ENCODE results near the gene PLXNA1. TPM values are rescaled to one million over a fixed set of nuclear protein-coding genes. Genes with fewer than 3 reads are reported as not detected.

PLXNA1 gene
- total and polyA plus RNA-seq, 9 of the 15 experiments (the other 6 are each of a cell fraction or from before 2014, with no cell fraction given) = 0.23 to 59.9 (median 16.8) TPM

DNA sequence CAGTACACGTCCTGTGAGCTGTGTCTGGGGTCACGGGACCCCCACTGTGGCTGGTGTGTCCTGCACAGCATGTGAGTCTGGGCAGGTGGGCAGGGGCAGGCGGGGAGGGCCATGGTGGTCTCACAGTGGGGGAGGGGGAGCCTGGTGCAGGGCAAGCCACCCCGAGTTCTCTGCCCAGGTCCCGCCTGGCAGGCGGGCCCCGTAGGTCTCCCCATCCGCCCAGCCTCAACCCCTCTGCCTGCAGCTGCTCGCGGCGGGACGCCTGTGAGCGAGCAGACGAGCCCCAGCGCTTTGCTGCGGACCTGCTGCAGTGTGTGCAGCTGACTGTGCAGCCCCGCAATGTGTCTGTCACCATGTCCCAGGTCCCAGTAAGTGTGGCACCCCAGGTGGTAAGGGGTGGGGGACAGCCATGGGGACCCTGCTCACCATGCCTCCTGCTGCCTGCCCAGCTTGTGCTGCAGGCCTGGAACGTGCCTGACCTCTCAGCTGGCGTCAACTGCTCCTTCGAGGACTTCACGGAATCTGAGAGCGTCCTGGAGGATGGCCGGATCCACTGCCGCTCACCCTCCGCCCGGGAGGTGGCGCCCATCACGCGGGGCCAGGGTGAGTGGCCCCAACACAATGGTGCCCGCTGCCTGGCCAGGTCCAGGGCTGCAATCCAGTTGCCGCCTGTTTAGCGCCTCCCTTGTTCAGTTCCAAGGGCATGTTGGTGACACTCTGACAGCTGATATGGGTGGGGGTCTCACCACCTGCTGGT is 21.9 kb downstream of the PLXNA1 start:
- no peaks in the 10 kb centered on the region for H3K9me1 ChIP-seq (ENCODE audit: control insufficient read depth, insufficient read depth, low read length)
- WGBS (ENCODE audit: insufficient coverage, low coverage, missing lambda C conversion rate) = 96% methylated on average over 16 of the region's 32 CpGs
- no peak for TF ChIP-seq ZNF354B (CRISPR knock-in tag; IDR thresholded peaks at IDR 0.05)
- TF ChIP-seq IRF2 (CRISPR knock-in tag; IDR thresholded peaks at IDR 0.05) = no peak
- TF ChIP-seq MAFF (IDR thresholded peaks at IDR 0.05; ENCODE audit: low read length) = no peak
- TF ChIP-seq BCL6 (CRISPR knock-in tag; IDR thresholded peaks at IDR 0.05) = no peak
- TF ChIP-seq ZFP91 (CRISPR knock-in tag; IDR thresholded peaks at IDR 0.05) = no peak
- TF ChIP-seq POLR2G (IDR thresholded peaks at IDR 0.05; ENCODE audit: low read depth, low read length) = 0 out of 2 replicates have a peak, but pooled peaks have one; percentile 40
- TF ChIP-seq CHD2 (IDR thresholded peaks at IDR 0.05; ENCODE audit: low read depth, low read length) = no peak
- H3K27me3 ChIP-seq (ENCODE audit: control insufficient read depth in 2 of 2, insufficient read depth in 2 of 2, low read length in 2 of 2) = no peaks in the 10 kb centered on the region
- H2AFZ ChIP-seq (ENCODE audit: low read depth, low read length) = no peak overlapping the region
- H3K9me3 ChIP-seq (replicated peaks; ENCODE audit: control insufficient read depth, insufficient read depth, low read depth, low read length) = no peaks in the 10 kb centered on the region
- peaks cover 29% of the 10 kb centered on the region; the same call in 2 of the 3 replicates for H3K36me3 ChIP-seq (ENCODE audit: control insufficient read depth, insufficient read depth, low read length)
- DNase-seq (ENCODE audit: extremely low read depth in 1 of 4, low spot score in 3 of 4) = no peak
- H4K20me1 ChIP-seq (replicated peaks; ENCODE audit: control insufficient read depth, insufficient read depth, low read length) = peaks cover 8% of the 10 kb centered on the region; the same call in 1 of the 2 replicates
- intact Hi-C loops (cut with micrococcal nuclease) = no loop called here
- ATAC-seq = no peak
- H3K4me3 ChIP-seq = no peak overlapping the region
- ChIA-PET POLR2A (no interaction called here), CTCF (ENCODE audit: low intra/inter-chr PET ratio) (no interaction called here)
- peaks cover 0 to 22% of the 10 kb centered on the region in 2 experiments; a peak in 2 of 5 replicates for H3K4me1 ChIP-seq (replicated peaks in 1 of 2; ENCODE audit: control insufficient read depth in 2 of 2, insufficient read depth in 2 of 2, low read length in 2 of 2)
- BruUV-seq (replicated peaks) = no TSS peak
- H3K27ac ChIP-seq (ENCODE audit: extremely low read depth, low read depth, low read length) = no peak overlapping the region
- in situ Hi-C loops (cut with MboI) = no loop called here
- no peak overlapping the region; a peak in 1 of 4 replicates for H3K9ac ChIP-seq (ENCODE audit: insufficient read depth in 1 of 2, low read depth in 2 of 2, low read length in 2 of 2)
- peaks cover 4% of the 10 kb centered on the region; the same call in 1 of the 3 replicates for H3K79me2 ChIP-seq (ENCODE audit: control insufficient read depth, insufficient read depth, low read length)
- no peak overlapping the region for H3K4me2 ChIP-seq (ENCODE audit: insufficient read depth, low read length)
- FAIRE-seq = no peak

All from K562 (cell line).